Inflammatory macrophage (primary cell): ENCODE results near the gene ZFYVE21.

Experiments used
- DNase-seq, 2 donors: peaks; one replicate each; pipeline ENCODE4 v3.0.0-alpha.2; 2020 to 2022

ZFYVE21 gene

DNA sequence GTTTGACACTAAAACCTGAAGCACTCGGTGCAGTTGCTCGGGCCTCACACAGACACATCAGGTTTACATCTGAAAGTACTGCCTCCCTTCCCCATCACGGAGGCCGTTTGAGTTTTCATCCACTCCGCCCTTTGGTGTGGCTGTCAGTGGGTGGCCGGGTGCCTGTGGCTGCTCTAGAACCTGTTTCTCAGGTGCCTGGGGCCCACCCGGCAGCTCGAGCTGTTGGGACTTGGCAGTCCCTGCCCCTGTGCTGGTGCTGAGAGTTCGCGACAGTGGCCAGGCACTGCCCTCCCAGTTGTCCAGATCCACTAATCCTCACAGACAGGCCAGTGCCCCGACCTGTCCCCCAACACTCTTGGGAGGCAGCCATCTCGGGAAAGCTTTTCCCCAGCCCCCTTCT lies 22.7 kb upstream of the ZFYVE21 start:
- no peak for DNase-seq

DNA sequence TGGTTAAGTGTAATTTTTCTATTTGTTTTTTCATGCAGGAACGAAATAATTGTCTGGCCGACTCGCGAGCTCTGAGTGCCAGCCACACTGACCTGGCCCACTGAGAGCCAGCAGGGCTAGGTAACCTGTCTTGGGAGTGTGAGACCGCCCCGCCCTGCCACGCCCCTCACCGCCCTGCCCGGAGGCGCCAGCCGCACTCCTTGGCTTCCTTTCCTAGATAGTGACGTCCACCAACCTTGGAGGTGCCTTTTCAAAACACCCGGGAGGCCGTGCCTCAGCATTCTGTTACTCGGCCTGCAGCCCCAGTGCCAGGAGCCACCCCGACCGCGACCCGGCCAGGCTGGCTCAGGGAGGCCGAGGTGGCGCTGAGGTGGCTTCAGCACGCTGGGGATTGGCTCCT lies 22.1 kb upstream of the ZFYVE21 start:
- no peak for DNase-seq

DNA sequence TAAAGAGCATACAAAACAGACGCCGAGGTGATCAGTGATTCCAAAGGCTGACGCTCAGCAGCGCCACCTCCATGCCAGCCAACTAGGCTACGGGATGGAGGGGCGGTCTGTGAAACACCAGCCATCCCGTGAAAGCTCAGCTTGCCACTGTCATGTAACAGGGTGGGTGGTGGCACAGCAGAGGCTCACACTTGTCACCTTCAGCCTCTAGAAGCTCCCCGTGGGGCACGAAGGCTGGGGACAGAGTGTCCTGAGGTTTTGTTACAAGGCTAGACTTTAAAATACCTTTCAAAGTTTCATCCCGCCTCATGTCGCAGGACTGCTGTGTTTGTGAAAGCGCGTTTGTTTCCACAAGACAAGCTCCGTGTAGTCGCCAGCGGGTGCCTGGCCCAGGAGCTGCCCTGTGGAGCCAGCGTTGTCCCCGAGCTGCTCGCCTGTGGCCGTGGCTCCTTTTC lies 21.0 kb upstream of the ZFYVE21 start:
- no peak for DNase-seq

- no peak for DNase-seq
These were observed 20.1 kb upstream of the ZFYVE21 start for GRCh38 chr14:103695296-103696069.

DNA sequence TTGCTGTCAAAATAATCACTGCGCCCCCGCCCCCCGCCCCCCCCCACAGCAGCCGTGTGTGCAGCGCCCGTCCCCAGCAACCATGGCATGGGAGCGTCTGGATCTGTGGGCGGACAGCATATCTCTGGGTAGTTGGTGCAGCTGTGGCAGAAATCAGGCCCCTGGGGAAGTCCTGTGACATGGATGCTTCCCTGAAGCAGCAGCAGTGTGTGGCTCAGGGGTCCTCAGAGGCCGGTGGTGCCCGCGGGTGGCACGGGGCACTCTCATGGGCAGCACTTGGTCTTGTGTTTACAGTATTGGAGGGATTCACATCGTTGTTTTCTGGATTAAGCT lies 19.6 kb upstream of the ZFYVE21 start:
- DNase-seq = no peak

DNA sequence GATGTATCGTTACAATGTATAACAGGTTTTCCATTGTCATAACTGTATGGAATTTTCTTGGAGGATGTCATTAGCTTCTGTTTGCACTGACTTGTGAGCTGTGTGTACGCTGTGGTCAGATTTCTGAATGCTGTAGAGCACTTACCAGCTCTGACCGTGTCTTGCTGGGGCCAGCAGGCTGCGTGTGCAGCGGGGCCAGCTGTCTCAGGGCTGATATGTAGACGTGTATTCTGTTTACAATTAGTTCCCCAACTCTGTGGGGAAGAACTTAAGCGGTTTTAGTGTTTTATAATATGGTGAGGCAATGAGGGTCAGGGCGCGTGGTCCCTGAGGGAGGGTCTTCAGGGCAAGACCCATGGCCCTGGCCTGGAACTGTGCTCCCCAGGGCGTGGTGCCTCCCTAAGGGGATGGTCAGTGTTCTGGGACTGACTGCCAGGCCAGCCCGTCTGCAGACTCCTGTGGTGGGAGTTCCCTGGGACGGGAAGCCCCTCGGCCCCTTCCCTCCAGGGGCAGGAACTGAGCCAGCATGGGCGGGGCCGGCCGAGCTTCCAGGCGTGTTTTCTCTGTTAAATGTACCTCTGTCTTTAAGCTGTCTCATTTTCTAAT lies 19.0 kb upstream of the ZFYVE21 start:
- no peak for DNase-seq

DNA sequence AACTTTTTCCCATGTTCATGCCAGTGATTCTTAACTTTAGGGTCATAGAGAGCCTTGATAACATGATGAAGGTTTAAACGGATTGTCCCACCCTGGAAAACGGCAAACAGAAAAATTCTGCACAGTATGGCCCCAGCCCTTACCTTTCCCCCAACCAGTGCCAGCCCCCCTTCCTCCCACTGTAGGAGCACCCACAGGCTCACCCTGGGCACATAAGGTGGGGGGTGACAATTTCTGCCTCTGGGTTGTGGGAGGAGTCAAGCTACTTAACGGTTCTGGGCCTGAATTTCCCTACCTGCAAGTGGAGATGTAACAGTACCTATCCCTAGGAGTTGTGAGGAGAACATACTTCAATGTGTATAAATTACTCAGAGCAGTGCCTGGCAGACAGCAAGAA lies 18.4 kb upstream of the ZFYVE21 start:
- DNase-seq = no peak

GRCh38 chr14:103697603-103698379 lies 17.8 kb upstream of the ZFYVE21 start:
- DNase-seq = no peak

- DNase-seq = no peak
These were observed 17.0 kb upstream of the ZFYVE21 start for GRCh38 chr14:103698380-103699260.

DNA sequence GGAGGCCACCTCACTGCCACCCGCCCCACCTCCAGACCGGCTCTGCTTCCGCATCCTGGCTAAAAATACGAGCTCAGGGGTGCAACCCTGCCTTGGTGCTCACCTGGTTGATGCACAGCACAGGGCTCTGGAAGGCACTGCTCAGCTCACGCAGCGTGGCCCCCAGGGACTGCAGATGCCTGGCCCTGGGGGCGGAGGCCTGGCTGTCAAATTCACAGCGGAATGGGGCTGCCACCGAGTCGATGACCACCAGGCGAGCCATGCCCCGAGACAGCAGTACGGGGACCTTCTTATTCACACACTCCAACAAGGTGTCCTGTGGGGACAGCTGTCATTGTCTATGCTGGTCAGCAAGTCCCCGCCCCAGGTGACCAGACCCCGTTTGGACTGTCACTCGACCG lies 16.3 kb upstream of the ZFYVE21 start:
- DNase-seq = no peak

GRCh38 chr14:103699901-103700752 lies 15.5 kb upstream of the ZFYVE21 start:
- no peak for DNase-seq

DNA sequence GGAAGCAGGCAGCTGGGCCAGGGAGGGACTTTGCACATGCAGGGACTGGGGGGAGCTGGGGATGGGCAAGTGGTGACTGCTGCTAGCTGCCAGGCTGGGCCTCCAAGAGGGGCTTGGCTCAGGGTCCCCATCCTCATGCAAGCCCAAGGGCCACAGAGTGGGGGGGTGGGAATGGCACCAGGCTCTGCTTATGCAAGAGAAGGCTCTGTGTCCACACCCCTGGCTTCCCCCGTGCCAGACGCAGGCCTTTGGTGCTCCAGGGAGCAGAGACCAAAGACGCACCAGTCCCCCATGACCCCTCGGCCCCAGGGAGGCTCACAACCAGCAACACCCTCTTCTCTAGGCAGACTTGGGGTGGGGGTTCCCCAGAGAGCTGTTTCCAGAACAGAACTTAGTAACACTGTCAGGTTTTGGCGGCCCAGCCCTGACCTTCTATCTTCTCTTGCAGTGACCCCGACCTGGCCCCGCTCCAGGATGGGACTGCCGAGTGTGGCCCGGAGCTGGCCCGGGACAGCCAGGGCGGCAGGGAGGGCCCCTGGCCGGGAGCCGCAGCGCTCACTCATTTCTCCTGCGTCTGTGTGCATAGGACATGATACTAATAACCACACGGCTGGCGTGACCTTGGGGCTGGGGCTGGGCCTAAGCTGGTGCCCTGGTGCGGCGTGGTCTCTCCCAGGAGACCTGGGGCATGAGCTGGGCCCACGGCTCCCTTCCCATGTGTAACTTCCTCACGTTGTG lies 14.7 kb upstream of the ZFYVE21 start:
- no peak for DNase-seq

GRCh38 chr14:103702095-103702494 lies 13.5 kb upstream of the ZFYVE21 start:
- DNase-seq = no peak

DNA sequence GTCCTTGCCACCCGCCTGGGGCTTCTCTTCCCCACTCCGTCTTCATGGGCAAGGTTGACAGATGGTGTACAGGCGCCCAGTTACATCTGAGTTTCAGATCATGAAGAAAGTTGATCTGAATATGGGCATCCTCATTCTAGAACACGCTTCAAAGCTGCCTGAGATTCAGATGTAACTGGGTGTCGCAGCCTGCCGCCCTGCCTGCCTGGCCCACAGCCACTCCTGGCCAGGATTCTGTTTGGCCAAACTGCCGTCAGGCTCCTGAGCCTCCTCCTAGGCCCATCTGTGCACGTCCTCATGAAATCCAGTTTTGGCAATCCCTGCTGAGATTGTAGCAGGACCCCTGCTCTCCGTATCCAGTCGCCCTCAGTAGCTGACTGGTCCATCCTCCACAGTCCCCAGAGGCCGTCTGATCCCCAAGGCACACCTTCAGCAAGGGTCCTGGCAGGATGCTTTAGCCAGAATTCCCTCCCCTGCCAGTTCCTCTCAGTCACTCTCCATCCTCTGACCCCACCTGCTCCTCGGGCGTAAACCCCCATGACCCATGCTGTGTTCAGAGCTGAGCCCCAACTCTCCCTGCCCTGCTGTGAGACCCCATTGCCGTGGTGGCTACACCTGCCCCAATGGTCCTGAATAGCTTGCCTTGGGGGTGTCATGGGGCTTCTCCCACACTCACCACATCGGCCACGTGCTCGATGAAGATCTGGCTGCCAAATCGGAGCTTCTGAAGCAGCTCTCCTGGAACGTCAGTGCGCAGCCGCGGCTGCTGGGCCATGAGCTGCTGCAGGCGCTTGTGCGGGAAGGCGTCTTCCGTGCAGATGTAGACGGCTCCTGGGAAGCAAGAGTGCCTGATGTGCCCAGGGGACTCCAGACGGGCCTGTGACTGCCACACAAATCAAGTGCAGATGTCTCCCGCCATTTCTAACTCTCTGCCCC lies 12.8 kb upstream of the ZFYVE21 start:
- DNase-seq = no peak

GRCh38 chr14:103703433-103704385 lies 11.9 kb upstream of the ZFYVE21 start:
- no peak for DNase-seq

GRCh38 chr14:103704708-103705107 lies 10.9 kb upstream of the ZFYVE21 start:
- no peak for DNase-seq

DNA sequence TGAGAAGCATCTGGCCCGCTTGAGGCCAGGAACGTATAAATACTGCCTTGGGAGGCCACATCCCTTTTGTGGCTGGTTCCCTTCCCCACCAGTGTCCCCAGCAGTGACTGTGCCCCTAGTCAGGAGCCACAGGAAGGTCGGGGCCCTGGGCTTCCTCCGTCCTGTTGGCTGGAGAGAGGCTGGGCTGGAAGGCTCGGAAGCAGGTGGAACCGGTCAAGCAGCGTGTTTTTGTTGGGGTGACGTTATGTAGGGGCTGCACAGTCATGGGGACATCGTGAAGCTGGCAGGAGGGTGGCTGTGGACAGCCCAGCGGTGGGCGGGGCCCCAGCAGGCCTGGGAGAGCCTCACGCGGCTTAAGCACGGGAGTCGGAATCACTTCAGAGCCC lies 10.5 kb upstream of the ZFYVE21 start:
- peak in 1 of 2 donors; percentile 22 for DNase-seq

DNA sequence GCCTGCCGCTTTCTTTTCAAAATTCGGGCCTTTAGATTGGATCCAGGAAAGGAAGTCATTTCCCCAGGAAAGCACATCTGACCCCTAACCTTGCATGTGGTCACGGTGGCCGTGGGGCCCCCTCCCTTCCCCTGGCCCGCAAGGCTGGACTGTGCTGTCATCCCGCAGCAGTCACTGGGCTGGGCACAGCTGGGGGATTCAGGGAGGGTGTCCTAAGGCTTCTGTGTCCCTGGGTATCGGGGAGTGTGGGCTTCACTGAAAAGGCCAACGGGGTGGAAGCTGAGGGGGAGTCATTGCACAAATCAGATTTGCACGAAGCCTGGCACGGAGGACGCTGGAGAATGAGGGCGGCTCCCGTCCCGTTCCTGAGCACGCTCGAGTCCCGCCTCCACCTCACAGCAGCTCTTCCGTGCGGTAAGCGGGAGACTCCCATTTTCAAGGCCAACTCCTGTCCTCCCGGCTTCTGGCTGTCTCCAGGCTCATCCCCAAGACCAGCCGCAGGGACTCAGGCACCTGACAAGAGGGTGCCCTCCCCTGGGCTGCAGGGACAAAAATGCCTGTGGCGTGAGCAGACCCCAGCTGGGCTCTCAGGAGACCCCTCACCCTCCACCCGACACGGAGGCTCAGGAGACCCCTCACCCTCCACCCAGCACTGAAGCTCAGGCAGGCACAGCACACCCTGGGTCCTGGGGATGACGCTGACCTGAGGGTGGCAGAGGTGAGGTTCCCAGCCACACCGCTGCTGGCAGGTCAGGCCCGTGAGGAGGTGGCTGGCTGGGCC lies 9.9 kb upstream of the ZFYVE21 start:
- no peak for DNase-seq
